Stimulated activated CD8-positive, alpha-beta memory T cell treated with anti-CD3 and anti-CD28 coated beads, Interleukin-15, amount 100 ng/mL, for 1 hour (primary cell): ENCODE results near the gene AMFR.
"Not testable (repeated sequence)": the region's sequence is repeated elsewhere in the genome, so short reads cannot be mapped to it uniquely, and the experiment has no call there.

Source experiments
- DNase-seq: peaks from one replicate; pipeline ENCODE4 v3.0.0-alpha.2; 2020; ENCODE audit warnings: low read depth

Gene AMFR

DNA sequence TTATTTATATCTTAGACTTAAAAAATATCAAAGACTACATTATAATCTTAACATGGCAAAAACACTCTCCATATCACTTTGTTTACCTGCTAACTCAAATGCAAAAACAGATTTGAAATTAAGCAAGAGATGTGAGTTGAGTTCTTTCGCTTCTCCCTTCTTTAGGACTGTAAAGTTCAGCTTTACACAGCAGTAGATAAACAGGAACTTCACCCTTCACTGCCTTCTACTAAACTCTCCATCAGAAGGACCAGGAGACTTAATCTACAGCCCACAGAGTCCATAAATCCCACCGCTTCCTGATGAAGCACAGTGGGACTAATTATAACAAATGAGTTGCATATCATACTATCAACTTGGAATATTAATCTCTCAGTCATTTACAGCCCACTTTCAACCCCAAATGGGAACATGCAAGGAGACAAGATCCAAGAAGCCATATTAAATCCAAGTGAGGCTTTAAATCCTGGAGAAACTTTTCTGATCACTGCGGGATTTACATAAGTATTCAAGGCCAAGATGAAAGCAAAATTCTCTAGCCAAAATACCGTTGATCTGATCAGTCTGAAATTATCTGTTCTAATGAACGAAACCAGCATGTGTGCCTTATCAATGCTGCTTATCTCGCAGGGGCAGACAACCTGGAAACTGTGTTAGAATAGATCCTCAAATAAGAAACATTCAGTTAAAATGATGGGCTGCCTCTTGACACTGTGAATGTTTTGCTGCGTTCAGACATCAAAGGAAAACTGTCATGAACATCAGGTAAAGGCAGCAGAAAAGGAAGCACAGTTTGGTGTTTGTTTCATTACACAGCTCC is 1.6 kb downstream of the AMFR start:
- no peak for DNase-seq

DNA sequence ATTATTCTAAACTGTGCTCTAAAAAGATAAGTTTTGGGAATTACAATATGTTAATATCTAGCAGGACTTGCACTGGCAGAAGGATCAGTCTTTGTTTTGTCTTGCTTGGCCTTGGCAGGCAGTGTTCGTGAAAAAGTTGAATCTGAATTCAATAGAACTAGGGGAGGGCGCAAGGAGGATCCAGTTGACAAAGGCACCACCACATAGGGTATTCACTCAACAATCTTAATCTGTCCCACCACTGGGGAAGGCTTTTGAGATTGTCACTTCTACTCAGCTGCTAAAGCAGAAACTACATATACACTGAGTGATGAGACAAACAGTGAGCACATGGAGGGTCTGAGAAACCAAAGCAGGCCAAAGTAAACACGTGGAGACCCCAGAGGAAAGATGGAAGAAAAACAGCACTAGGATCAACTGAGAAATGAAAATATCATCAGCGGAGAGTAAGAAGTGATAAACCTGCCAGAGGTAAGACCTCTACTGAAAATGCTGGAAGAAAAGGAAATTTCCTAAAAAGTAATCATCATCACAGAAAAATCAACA is 2.4 kb downstream of the AMFR start:
- DNase-seq: no peak

DNA sequence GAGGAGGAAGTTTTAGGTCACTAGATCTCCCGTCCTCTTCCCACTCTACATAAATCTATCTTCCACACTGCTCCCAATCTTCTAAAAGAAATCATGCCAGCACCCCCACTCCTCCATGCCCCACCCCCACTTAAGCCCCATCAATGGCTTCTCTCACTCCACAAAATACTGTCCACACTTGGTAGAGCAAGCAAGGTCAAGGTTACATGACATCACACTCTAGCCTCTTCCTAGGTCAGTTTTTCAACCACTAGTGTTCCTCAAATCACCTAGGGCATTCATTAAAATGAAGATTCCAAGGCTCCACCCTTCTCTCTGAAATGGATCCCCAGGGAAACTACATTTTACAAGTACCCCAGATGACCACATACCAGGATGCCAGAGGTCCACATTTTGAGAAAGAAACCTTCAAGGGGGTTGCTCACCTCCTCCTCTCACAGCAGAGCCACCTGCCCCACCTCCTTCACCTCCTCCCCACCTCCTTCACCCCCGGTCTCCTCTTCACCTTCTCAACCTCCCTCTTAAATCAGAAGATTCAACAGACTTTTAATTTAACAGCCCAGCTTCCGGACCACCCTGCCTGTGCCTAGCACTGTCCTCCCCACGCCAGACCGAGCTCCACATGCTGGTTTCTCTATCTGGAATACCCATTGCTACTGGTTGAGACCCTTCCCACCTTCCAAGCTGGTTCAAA is 3.2 kb downstream of the AMFR start:
- DNase-seq: no peak

DNA sequence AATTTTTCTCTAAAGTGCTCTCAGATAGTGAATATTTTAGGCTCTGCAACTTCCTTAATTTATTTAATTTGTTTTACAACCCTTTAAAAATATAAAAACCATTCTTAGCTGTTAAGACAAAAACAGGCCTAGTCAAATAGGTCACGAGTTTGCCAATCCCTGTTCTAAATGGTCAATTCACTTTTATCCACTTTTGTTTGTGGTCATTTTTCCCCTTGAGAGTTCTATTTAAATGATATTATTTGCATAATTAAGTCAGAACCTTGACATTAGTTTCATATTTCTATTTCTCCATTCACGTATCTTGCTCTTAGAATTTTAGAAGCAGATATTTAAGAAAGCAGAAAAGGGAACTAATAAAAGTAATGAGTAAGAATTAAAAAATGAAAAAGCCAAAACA is 4.0 kb downstream of the AMFR start:
- no peak for DNase-seq

DNA sequence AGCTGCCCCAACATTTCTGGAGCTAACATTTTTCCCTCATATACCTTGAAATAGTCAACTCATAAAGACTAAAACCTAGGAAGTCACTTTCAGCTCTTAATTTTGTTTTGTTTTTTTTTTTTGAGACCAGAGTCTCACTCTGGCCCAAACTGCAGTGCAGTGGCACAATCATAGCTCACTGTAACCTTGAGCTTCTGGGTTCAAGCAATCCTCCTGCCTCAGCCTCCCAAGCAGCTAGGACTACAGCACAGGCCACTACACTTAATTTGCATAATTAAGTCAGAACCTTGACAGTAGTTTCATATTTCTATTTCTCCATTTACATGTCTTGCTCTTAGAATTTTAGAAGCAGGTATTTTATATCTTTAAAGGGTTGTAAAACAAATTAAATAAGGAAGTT is 4.7 kb downstream of the AMFR start:
- DNase-seq: no peak

DNA sequence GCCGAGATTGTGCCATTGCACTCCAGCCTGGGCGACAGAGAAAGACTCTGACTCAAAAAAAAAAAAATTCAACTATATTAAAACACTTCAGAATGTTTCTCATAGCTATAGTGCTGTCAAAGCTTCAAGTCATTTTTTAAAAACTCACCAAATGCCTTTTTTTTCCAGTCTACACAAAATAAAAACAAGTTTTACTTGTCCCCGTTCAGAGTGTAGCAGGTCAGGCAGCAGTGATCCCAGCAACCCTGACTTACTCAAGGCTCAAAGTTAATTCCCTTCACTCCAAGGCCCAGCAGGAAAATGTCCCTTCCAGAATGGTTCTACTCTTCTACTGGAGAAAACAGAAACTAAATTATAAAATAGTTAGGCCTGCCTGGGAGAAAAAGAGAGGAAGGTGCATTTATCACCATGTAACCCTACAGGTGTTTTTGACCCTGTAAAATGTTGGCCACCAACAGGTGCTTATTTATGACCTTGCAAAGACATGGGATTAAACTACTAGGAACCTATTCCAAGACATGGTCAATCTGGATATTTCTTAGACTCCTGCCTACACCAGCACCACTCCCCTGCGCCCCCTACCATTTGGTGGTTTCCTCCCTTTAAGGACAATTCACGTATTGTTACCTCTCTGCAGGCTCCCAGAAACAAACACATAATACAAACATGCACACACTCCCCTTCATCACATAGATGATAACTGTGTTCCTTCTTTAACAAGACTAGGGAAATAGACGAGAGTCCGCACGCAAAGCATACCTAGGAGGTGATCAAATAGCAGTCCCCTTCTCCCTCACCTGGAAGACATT is 5.4 kb downstream of the AMFR start:
- DNase-seq: no peak

DNA sequence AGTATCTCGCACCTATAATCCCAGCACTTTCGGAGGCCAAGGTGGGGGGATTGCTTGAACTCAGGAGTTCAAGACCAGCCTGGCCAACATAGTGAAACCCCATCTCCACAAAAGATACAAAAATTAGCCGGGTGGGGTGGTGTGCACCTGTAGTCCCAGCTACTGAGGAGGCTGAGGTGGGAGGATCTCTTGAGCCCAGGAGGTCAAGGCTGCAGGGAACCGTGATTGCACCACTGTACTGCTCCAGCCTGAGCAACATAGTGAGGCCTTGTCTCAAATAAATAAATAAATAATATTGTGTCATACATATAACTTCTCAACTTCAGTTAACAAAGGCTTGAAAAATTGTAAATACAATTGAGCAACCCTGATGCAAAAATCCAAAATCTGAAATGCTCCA is 8.2 kb downstream of the AMFR start:
- no peak for DNase-seq

DNA sequence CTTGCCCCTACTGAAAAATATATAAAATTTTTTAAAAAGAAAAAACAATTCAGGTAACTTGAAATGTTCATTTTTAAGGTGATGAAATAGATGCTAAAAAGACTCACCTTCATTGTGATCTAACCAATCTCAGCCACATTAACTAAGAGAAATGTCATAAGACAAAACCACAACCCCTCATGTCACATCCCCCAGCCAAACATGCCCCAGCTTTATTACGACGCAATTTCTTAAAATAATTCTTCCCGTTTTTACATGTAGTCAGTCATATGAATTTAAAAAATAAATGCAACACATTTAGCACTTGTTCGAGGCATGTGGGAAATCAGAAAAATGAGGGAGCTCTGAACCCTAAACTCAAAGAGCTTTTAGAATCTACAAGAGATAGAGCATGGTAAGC is 9.5 kb downstream of the AMFR start:
- no peak for DNase-seq

DNA sequence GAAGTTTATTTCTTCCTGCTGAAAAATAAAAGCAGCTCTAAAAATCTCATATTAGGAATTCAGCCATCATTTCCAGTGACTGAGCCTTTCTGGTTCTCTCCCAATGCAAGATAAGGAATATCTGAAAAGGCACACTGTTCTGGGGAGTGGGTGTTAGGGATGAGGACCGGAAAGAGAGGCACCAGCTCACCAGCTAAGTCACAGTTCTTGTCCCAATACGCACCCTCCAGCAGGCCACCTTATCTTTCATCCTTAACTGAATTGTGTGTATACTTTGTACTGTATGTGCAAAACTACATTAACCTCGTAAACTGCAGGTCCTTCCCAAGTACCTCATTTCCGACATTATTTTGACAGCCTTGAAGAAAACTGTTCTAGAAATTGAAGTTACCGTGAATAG is 11.0 kb downstream of the AMFR start:
- no peak for DNase-seq

DNA sequence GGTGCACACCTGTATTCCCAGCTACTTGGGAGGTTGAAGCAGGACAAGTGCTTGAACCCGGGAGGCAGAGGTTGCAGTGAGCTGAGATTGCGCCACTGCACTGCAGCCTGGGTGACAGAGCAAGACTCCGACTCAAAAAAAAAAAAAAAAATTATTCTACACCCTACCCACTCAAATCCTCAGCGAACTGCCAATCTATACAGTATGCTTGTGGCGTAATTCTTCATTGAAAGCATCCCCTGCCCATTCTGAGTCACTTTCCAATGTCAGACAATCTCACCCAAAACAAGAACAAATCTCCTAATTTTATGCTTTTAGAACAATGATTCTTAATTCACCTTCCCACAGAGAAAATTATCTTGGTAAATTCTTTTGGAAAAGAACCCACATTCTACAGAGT is 12.0 kb downstream of the AMFR start:
- no peak for DNase-seq

DNA sequence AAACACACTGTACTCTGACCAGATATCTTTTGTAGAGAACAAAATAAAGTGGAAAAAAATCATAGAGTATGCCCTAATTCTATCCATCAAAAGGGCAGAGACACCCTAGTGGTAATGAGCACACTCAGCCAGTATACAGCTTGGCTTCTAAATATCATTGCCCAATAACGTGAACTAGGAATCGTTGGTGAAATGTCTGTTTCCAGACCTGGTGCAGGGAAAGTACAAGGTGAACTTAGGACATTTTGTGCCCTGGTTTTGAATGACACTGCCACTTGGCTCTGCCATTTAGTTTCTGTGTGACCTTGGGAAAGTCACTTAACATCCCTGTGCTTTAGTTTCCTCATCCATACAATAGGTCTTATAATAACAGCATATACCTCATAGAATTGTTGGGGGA is 13.7 kb downstream of the AMFR start:
- DNase-seq: no peak

DNA sequence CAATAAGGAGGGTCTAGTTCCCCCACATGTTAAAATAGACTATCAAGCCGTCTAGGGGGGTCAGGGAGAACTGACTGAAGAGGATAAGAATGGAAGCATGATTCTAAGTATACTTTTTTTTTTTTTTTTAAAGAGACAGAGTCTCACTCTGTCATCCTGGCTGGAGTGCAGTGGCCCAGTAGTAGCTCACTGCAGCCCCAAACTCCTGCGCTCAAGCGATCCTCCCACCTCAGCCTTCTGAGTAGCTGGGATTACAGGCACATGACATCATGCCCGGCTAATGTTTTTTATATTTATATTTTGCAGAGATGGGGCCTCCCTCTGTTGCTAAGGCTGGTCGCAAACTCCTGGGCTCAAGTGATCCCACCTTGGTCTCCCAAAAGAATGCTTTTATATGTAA is 14.2 kb downstream of the AMFR start:
- DNase-seq: no peak

DNA sequence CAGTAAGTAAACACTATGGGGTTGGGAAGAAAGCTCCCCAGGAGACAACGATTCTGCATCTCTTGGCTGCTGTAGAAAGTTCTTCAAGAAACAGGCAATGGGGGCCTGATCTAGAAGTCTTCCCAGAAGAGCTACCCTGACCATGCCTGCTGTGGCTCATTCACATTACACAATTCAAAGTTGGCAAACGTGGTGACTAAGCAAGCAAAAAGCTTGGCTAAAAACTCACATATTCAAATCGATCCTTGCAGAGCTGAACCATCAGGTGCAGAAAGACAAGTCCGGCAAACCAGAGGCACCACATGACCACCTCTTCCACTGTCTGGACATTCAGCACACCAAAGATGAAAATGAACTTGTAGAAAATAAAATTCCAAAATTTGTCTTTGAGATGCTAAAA is 16.1 kb downstream of the AMFR start:
- DNase-seq: no peak

DNA sequence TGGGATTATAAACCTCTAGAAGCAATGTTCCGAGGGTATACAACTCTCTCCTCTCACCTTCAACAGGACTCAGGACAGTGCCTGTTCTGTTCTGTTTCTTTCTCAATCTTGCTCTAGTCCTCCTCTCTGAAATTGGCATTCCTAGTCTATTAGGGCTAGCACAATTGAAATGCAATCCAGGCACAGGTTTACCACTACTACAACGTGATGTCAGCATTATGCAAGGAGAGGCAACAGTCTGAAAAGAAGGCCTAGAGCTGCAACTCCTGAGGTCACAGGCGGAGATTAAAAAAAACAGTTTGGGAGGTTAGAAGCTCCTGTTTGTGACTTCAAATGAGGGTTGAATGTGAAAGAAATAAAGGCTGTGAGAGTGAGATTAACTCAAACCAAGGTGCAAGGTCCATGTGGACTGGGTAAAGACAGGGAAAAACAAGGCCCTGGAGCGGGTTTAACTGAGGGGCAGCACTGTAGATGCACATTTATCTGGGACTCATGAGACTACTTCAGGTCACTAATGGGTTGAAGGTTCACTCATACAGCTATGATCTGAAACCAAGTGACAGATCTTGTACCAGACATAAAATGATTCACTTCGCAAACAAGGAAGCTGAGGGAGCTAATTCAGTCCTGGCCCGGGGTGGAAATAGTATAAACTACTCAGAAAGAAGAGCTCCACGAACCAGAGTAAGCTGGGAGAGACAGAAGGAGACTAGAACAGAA is 16.8 kb downstream of the AMFR start:
- DNase-seq: no peak

DNA sequence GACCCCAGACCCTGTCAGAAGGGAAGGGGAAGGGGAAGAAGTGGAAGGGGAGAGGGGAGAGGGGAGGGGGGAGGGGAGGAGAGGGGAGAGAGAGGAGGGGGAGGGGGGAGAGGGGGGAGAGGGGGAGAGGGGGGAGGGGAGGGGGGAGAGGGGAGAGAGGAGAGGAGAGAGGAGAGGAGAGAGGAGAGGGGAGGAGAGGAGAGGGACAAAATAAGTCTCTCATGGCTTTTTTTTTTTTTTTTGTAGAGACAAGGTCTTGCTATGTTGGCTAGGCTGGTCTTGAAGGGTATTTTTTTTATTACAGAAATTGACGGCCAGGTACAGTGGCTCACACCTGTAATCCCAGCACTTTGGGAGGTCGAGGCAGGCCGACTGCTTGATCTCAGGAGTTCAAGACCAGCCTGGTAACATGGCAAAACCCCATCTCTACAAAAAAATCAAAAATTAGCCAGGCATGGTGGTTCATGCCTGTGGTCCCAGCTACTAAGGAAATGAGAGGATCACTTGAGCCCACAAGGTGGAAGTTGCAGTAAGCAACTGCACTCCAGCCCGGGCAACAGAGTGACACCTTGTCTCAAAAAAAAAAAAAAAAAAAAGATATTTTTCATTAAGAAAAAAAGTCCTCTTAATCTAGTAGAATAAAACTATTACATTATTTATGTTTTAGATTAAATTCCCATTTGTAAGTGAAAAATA is 19.2 kb downstream of the AMFR start:
- no peak for DNase-seq

DNA sequence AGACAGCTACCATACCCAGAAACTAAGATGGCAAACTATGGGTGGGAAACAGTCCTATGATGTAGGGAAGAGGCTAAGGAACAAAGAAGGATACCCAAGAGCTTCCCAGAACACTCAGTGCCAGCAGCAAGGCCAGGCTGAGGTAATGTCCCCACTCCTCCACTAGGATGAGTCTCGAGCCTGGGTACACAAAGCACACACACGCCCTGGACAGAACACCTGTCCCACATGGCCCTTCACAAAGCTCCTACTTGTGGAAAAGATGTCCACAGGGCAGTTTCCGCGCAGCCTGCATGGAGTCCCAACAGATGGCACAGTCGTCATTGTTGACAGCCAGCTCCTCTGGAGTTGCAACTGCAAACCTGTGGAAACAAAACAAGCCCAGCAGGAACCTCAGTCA is 23.9 kb downstream of the AMFR start:
- DNase-seq: no peak

DNA sequence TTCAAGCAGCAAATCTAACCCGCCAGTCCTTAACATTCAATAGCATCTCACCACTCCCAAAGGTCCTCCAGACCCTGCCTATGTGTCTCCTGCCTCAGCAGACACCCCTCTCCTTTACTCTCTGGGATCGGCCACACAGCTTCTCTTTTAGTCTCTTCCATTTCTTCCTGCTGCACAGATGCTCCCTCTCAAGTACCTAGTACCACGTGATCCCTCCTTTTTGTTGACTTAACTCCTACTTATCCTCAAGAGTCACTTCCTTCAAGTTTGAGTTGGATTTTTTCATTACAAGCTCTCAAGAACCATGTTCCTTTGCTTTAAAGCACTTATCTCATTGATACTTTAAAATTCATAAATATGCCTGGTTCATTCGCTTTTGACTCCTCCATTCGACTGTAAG is 24.9 kb downstream of the AMFR start:
- DNase-seq: no peak

DNA sequence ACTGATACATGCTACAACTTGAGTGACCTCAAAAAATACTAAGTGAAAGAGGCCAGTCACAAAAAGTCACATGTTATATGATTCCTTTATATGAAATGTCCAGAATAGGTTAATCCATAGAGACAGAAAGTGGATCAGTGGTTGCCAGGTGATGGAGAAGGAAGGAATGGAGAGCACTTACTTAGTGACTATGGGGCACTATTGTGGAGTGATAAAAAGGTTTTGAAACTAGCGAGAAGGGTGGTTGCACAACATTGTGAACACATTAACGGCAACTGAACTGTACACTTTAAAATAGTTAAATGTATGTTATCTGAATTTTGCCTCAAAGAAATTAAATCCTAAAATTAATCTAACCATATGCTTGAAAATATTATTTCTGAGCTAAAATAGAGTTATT is 25.9 kb downstream of the AMFR start:
- DNase-seq: no peak

DNA sequence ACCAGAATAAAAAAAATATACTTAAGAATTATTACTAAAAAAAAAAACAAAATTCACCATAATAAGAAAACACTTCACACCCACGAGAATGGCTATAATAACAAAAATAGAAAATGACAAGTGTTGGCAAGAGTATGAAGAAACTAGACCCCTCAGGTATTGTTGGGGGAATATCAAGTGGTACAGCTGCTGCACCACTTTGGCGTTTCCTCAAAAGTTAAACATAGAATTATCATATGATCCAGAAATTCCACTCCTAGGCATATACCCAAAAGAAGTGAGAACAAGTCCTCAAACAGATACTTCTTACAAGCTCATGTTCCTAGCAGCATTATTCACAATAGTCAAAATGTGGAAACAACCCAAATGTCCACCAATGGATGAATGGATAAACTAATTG is 26.3 kb downstream of the AMFR start:
- DNase-seq: no peak

DNA sequence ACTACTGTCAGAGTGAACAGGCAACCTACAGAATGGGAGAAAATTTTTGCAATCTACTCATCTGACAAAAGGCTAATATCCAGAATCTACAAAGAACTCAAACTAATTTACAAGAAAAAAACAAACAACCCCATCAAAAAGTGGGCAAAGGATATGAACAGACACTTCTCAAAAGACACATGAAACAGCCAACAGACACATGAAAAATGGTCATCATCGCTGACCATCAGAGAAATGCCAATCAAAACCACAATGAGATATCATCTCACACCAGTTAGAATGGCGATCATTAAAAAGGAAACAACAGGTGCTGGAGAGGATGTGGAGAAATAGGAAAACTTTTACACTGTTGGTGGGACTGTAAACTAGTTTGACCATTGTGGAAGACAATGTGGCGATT is 28.6 kb downstream of the AMFR start:
- DNase-seq: not testable (repeated sequence)

DNA sequence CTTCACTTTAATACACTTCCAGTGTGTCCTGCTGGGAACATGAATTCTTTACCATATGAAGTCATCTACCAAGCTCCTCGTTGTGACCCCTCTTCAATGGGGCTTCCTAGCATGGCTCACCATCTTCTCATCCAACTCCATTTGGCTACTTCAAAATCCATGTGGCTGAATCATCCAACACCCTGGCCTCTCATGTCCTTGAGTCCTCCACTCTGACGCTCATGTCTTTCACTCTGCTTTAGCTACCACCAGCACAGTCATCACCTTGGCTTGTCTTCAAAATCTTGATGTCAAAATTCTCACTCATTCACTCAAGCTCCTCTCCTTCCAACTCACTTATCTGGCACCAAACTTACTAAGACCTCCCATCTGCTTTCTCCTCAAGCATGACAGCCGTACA is 35.8 kb downstream of the AMFR start:
- no peak for DNase-seq
